GM10248 (cell line): ENCODE data around the gene ELK4.

Experiments
- CTCF ChIA-PET: fragments of 300-600 bp; sonication (Branson Sonifier 250); formaldehyde crosslinking; extraction: SDS; loops from one replicate; lab custom pipeline; 2021; ENCODE audit warnings: antibody characterized with exemption; lab: Yijun Ruan, JAX
- POLR2A ChIA-PET: fragments of 350-650 bp; sonication (Branson Sonifier 250); formaldehyde crosslinking; extraction: SDS; loops from one replicate; lab custom pipeline; 2020; ENCODE audit warnings: antibody characterized with exemption; lab: Yijun Ruan, JAX
- DNase-seq: peaks from one replicate; pipeline ENCODE4 v3.0.0; 2012; ENCODE audit errors: extremely low spot score
- TF ChIP-seq, protein P1 (sequence below): IDR thresholded peaks from 2 replicates; pipeline ENCODE4 v1.5.1; 2012; ENCODE audit warnings: mild to moderate bottlenecking, low read depth; ENCODE audit errors: extremely low read depth, missing control alignments, control extremely low read depth

Gene ELK4

DNA sequence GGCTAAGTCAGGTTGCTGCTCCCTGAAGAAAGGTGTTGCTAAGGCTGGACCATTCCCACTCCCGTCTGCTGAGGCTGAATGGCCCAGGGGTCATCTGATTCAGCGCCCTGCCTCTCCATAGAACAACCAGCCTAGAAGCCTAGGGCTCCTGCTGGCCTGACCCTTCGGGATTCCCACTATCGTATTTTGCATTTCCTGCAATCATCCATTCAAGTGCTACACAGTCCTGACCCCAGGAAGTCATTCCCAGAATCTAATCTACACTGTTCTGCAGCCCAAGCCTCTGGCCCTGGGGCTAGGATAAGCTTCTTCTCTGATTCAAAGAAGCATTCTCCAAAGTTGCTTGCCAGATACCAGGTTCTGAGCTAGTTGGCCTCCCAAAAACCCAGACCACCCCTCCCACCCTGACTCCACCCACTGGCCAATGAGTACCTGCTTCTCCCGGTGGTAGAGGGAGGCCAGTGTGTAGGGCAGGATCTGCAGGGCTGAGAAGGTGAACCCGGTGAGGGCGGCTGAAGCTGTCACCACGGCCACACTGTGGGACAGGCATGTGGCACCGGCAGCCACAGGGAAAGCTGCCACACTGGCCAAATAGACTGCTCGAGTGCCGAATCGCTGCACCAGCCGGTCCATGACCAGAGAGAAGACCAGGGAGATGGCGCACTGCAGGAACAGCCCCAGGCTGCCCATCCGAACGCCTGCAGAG, 29.8 kb upstream of the ELK4 start:
- POLR2A ChIA-PET: interaction anchor here (0.6 kb wide), 1 partner anchor 119 kb away, joined by 4 read pairs; no protein-coding TSS in a partner anchor
- CTCF ChIA-PET: interaction anchor here (1.0 to 11.9 kb wide), 11 partner anchors 6 to 317 kb away, joined by 3 to 509 read pairs (median 105); partner anchors contain the start of gene SLC45A3
- DNase-seq: no peak
- TF ChIP-seq, protein P1, sequence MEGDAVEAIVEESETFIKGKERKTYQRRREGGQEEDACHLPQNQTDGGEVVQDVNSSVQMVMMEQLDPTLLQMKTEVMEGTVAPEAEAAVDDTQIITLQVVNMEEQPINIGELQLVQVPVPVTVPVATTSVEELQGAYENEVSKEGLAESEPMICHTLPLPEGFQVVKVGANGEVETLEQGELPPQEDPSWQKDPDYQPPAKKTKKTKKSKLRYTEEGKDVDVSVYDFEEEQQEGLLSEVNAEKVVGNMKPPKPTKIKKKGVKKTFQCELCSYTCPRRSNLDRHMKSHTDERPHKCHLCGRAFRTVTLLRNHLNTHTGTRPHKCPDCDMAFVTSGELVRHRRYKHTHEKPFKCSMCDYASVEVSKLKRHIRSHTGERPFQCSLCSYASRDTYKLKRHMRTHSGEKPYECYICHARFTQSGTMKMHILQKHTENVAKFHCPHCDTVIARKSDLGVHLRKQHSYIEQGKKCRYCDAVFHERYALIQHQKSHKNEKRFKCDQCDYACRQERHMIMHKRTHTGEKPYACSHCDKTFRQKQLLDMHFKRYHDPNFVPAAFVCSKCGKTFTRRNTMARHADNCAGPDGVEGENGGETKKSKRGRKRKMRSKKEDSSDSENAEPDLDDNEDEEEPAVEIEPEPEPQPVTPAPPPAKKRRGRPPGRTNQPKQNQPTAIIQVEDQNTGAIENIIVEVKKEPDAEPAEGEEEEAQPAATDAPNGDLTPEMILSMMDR: no peak

DNA sequence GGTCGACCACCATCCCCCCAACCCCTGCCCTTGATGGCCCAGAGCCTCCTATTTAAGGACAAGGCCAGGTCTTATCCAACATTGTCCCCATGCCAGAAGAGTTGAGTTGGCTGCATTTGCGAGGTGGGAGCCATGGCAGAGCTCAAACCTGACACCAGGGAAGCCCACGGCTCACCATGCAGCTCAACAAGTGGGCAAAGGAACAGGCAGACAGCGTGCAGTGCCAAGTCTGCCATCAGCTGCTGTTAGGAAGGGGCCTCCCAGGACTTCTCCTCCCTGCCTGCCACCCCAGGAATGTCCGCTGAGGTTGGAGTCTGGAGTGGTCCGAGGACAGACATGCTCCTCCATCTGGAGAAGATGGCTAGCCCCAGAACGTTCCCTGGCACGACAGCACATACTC, 28.6 kb upstream of the ELK4 start:
- TF ChIP-seq, protein P1: no peak
- POLR2A ChIA-PET: no interaction called here
- DNase-seq: no peak
- CTCF ChIA-PET: interaction anchor here (0.9 to 11.9 kb wide), 20 partner anchors 7 to 323 kb away, joined by 3 to 509 read pairs (median 30); partner anchors contain the start of genes ELK4 and SLC45A3

DNA sequence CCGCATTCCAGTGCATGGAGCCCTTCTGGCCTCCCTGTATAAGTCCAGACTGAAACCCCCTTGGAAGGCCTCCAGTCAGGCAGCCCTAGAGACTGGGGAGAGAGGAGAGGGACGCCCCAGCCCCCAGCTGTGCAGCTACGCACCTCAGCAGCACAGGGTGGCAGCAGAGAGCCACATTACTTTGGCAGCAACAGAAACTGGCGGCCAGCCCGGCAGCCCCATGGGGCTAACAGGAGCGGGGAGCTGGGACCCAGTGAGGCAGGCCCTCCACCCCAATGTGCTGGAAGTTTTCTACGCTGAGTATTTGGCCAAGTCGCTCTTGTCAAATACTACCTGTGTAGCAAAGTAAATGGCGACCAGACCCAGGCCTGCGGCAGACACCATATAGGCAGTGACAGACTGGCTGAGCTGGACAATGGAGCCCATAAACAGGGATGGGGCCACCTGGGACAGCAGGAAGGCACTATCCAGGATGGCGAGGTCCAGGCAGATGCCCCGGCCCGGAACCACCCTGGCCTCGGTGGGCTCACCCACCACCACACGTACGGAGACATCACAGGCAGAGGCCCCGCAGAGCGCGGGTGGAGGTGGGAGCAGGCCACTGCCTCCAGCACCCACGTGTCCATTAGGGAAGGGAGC, 27.3 kb upstream of the ELK4 start:
- CTCF ChIA-PET: interaction anchor here (0.8 to 11.9 kb wide), 86 partner anchors 9 to 449 kb away, joined by 3 to 509 read pairs (median 6); partner anchors contain the start of genes ELK4 and SLC45A3
- TF ChIP-seq, protein P1: peak; percentile 97
- DNase-seq: peak; percentile 89
- POLR2A ChIA-PET: no interaction called here

DNA sequence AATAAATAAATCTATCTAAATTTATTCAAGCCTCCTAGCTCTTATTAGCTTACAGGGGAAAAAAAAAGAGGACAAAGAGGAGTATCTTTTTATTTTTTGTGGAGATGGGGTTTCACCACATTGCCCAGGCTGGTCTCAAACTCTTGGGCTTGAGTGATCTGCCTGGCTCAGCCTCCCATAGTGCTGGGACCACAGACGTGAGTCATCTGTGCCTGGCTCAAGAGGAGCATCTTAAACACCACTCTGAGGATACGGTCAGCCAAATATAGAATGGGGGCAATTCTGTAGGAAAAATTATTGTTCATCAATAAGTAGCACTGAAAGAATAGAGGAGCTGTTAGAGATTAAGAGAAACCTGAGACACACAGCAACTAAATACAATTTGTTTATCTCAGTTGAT, 24.4 kb upstream of the ELK4 start:
- CTCF ChIA-PET: interaction anchor here (0.6 to 11.9 kb wide), 20 partner anchors 11 to 331 kb away, joined by 3 to 509 read pairs (median 28); partner anchors contain the start of gene SLC45A3
- TF ChIP-seq, protein P1: no peak
- POLR2A ChIA-PET: no interaction called here
- no peak for DNase-seq

DNA sequence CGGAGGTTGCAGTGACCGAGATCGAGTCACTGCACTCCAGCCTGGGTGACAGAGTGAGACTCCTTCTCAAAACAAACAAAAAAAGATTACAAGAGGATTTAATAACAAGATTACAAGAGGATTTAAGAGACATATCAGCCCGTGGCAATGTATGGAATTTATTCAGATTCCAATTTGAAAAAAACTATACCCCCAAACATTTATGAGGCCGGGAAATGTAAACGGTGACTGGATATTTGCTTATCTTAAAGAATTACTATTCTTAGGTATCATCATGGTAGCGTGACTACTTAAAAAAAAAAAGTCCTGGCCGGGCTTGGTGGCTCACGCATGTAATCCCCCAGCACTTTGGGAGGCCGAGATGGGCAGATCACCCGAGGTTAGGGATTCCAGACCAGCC, 21.2 kb upstream of the ELK4 start:
- no peak for DNase-seq
- TF ChIP-seq, protein P1: no peak
- CTCF ChIA-PET: interaction anchor here (8.6 to 11.9 kb wide), 3 partner anchors 15 to 58 kb away, joined by 157 to 509 read pairs (median 372); no protein-coding TSS in a partner anchor
- POLR2A ChIA-PET: no interaction called here

DNA sequence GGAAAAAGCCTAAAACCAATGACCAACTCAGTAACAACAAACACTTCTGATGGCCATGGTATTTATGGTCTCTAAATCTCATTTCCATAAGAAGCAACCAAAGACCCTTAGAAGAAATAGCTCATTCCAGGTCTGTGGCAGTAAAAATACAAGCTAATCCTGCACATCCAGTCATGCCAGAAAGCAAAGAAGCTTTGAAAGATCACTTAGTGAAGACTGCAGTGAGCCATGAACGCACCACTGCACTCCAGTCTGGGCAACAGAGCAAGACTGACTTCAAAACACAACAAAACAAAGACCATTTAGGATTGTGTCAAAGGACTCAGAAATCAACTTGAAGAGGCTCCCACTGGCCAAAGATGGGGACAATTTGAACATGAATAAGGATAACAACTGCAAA, 18.4 kb upstream of the ELK4 start:
- TF ChIP-seq, protein P1: no peak
- CTCF ChIA-PET: interaction anchor here (0.8 to 12.8 kb wide), 6 partner anchors 8 to 327 kb away, joined by 3 to 173 read pairs (median 6); no protein-coding TSS in a partner anchor
- POLR2A ChIA-PET: interaction anchor here (0.6 kb wide), 1 partner anchor 18 kb away, joined by 3 read pairs; the partner anchor contains the start of gene ELK4
- DNase-seq: no peak
